Gastroesophageal sphincter (tissue), 3 donors: Measurements from ENCODE around the gene NDE1.

Experiments
- POLR2AphosphoS5 ChIP-seq: sonication (generic); formaldehyde crosslinking; IDR thresholded peaks from one replicate; pipeline ENCODE4 v1.6.1; 2017; ENCODE audit warnings: antibody characterized with exemption
- TF ChIP-seq, protein P1 (sequence below), 4 experiments: fragments of 200-600 bp in 2 of 4; fragments of 450-650 bp in 2 of 4; sonication (generic) in 1 of 4; IDR thresholded peaks; one replicate each; pipeline ENCODE4 v1.5.1; 2017 to 2019; ENCODE audit warnings: antibody characterized with exemption in 4 of 4, mild to moderate bottlenecking in 2 of 4, moderate library complexity in 2 of 4

DNA sequence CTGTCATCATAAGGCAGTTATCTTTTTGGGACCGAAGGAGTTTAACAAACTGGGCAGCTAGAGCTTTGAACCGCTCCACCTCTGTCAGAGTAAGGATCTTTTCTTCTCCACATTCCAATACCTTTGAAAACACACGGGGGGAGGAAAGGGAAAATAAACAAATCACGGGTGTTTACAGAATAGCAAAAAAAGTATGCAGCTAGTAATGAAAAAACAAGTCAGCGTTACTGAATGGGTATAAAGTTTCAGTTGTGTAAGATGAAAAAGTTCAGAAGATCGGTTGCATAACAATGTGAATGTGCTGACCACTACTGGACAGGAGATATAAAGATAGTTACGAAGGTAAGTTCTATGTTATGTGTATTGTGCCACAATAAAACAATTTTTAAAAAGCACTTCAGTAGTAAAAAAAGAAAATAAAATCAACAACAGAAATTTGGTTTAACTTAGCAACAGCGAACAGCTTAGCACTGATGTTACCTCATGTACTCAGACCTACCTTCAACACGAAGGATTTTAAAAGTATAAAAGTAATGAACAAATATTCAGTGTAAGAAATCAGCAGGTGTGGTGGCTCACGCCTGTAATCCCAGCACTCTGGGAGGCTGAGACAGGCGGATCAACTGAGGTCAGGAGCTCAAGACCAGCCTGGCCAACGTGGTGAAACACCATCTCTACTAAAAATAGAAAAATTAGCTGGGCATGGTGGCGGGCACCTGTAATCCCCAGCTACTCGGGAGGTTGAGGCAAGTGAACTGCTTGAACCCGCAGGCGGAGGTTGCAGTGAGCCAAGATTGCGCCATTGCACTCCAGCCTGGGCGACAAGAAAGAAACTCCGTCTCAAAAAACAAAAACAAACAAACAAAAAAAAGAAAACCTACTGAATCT is 41.4 kb upstream of the NDE1 start:
- TF ChIP-seq, protein P1, sequence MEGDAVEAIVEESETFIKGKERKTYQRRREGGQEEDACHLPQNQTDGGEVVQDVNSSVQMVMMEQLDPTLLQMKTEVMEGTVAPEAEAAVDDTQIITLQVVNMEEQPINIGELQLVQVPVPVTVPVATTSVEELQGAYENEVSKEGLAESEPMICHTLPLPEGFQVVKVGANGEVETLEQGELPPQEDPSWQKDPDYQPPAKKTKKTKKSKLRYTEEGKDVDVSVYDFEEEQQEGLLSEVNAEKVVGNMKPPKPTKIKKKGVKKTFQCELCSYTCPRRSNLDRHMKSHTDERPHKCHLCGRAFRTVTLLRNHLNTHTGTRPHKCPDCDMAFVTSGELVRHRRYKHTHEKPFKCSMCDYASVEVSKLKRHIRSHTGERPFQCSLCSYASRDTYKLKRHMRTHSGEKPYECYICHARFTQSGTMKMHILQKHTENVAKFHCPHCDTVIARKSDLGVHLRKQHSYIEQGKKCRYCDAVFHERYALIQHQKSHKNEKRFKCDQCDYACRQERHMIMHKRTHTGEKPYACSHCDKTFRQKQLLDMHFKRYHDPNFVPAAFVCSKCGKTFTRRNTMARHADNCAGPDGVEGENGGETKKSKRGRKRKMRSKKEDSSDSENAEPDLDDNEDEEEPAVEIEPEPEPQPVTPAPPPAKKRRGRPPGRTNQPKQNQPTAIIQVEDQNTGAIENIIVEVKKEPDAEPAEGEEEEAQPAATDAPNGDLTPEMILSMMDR (IDR thresholded peaks at IDR 0.05), result no peak
- TF ChIP-seq POLR2AphosphoS5, result no peak
